ENCODE data around the gene PIP4P1. TPM values are rescaled to one million over a fixed set of nuclear protein-coding genes. Genes with fewer than 3 reads are reported as not detected.

PIP4P1 gene
- total RNA-seq, 1 experiment from 2014 or later: 32.4 TPM

GRCh38 chr14:20435582-20436362 is 25.5 kb downstream of the PIP4P1 start, which contains the start of gene KLHL33:
KLHL33 (minus strand) TSS chr14:20436166; CDS start chr14:20435811, 355 bp downstream.
- H3K4me3 ChIP-seq (ENCODE audit: low read depth, low read length, poor library complexity, severe bottlenecking): no peak within 1 kb of the TSS
- TF ChIP-seq, protein P1, sequence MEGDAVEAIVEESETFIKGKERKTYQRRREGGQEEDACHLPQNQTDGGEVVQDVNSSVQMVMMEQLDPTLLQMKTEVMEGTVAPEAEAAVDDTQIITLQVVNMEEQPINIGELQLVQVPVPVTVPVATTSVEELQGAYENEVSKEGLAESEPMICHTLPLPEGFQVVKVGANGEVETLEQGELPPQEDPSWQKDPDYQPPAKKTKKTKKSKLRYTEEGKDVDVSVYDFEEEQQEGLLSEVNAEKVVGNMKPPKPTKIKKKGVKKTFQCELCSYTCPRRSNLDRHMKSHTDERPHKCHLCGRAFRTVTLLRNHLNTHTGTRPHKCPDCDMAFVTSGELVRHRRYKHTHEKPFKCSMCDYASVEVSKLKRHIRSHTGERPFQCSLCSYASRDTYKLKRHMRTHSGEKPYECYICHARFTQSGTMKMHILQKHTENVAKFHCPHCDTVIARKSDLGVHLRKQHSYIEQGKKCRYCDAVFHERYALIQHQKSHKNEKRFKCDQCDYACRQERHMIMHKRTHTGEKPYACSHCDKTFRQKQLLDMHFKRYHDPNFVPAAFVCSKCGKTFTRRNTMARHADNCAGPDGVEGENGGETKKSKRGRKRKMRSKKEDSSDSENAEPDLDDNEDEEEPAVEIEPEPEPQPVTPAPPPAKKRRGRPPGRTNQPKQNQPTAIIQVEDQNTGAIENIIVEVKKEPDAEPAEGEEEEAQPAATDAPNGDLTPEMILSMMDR (conservative IDR thresholded peaks at IDR 0.05; ENCODE audit: low read depth, low read length): no peak
- TF ChIP-seq EZH2 (IDR thresholded peaks at IDR 0.05; ENCODE audit: borderline replicate concordance, low read depth, low read length, poor library complexity, severe bottlenecking): no peak
- no peaks in the 10 kb centered on the region for H3K36me3 ChIP-seq (ENCODE audit: insufficient read depth, low read length, poor library complexity, severe bottlenecking)
- intact Hi-C loops (cut with micrococcal nuclease; ENCODE audit: unreplicated experiment): no loop called here
- H3K27ac ChIP-seq (ENCODE audit: low read depth, low read length, poor library complexity, severe bottlenecking): no peak within 1 kb of the TSS
- ChIA-PET CTCF (no interaction called here), POLR2A (ENCODE audit: low non-redundant PET) (no interaction called here)
- no peaks in the 10 kb centered on the region for H3K9me3 ChIP-seq (ENCODE audit: low read depth, low read length, poor library complexity, severe bottlenecking)
- no peaks in the 10 kb centered on the region for H3K27me3 ChIP-seq (replicated peaks; ENCODE audit: insufficient read depth, low read depth, low read length, poor library complexity)
- no peak for DNase-seq (ENCODE audit: low spot score)
- BruUV-seq (replicated peaks): no TSS peak
- H3K4me1 ChIP-seq (ENCODE audit: insufficient read depth, low read length, poor library complexity, severe bottlenecking): no peaks in the 10 kb centered on the region

DNA sequence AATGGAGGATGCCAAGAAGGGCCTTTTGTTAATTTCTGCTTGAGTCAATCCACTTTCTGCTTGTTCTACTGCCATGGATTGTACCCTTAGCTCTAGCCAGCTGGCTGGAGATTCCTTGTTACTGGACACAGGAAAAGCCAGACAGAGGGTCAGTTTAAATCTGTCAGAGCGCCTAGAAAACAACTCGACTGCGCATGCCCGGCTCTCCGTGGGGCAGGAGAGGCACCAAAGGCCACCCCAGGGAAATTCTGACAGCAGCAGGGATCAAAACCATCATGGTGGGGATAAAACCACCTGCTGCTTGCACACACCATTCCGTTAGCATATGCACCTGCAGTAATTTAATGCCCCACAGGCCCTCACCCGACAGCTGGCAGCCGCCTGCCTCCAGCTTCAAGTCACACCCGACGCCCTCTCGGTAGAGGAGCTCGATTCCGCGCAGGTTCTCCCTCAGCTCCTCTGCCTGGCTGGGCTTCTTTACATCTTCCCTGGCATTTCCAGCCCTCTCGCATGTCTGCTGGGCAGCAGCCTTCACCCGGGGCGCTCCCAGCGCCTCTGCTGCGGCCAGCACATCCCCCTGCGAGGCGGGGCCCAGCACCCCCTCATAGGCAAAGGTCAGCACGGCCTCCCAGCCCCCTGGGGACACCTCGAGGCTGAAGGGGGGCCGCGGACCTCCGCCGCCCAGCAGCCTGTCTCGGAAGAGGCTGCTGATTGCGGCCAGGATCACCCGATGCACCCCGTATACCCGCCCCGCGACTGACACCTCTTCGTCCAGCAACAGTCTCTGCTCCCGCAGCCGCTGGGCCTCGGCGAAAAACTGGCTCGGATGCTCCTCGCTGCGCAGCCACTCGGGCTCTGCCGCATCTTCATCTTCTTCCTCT is 26.3 kb downstream of the PIP4P1 start:
- no peak overlapping the region for H3K27ac ChIP-seq (ENCODE audit: low read depth, low read length, poor library complexity, severe bottlenecking)
- H3K27me3 ChIP-seq (replicated peaks; ENCODE audit: insufficient read depth, low read depth, low read length, poor library complexity): no peaks in the 10 kb centered on the region
- no peaks in the 10 kb centered on the region for H3K4me1 ChIP-seq (ENCODE audit: insufficient read depth, low read length, poor library complexity, severe bottlenecking)
- no peaks in the 10 kb centered on the region for H3K9me3 ChIP-seq (ENCODE audit: low read depth, low read length, poor library complexity, severe bottlenecking)
- TF ChIP-seq EZH2 (IDR thresholded peaks at IDR 0.05; ENCODE audit: borderline replicate concordance, low read depth, low read length, poor library complexity, severe bottlenecking): no peak
- TF ChIP-seq, protein P1 (conservative IDR thresholded peaks at IDR 0.05; ENCODE audit: low read depth, low read length): no peak
- ChIA-PET POLR2A (ENCODE audit: low non-redundant PET) (no interaction called here), CTCF (no interaction called here)
- intact Hi-C loops (cut with micrococcal nuclease; ENCODE audit: unreplicated experiment): no loop called here
- H3K4me3 ChIP-seq (ENCODE audit: low read depth, low read length, poor library complexity, severe bottlenecking): no peak overlapping the region
- no peaks in the 10 kb centered on the region for H3K36me3 ChIP-seq (ENCODE audit: insufficient read depth, low read length, poor library complexity, severe bottlenecking)
- BruUV-seq (replicated peaks): no TSS peak
- DNase-seq (ENCODE audit: low spot score): no peak

- intact Hi-C loops (cut with micrococcal nuclease; ENCODE audit: unreplicated experiment): no loop called here
- no TSS peak for BruUV-seq (replicated peaks)
- TF ChIP-seq, protein P1 (conservative IDR thresholded peaks at IDR 0.05; ENCODE audit: low read depth, low read length): no peak
- no peak for TF ChIP-seq EZH2 (IDR thresholded peaks at IDR 0.05; ENCODE audit: borderline replicate concordance, low read depth, low read length, poor library complexity, severe bottlenecking)
- POLR2A ChIA-PET (ENCODE audit: low non-redundant PET): interaction anchor here (0.6 kb wide), 1 partner anchor 1212 kb away, joined by 38 read pairs; no protein-coding TSS in a partner anchor
- Histone ChIP-seq H3K4me1 (ENCODE audit: insufficient read depth, low read length, poor library complexity, severe bottlenecking) (no peaks in the 10 kb centered on the region), H3K27ac (ENCODE audit: low read depth, low read length, poor library complexity, severe bottlenecking) (no peak overlapping the region), H3K36me3 (ENCODE audit: insufficient read depth, low read length, poor library complexity, severe bottlenecking) (no peaks in the 10 kb centered on the region), H3K9me3 (ENCODE audit: low read depth, low read length, poor library complexity, severe bottlenecking) (no peaks in the 10 kb centered on the region), H3K4me3 (ENCODE audit: low read depth, low read length, poor library complexity, severe bottlenecking) (no peak overlapping the region), H3K27me3 (replicated peaks; ENCODE audit: insufficient read depth, low read depth, low read length, poor library complexity) (no peaks in the 10 kb centered on the region)
- CTCF ChIA-PET: no interaction called here
- DNase-seq (ENCODE audit: low spot score): no peak
Measured at GRCh38 chr14:20429801-20430669, 31.2 kb downstream of the PIP4P1 start.

Measured in A673 (cell line).